22Rv1 (cell line): ENCODE data around the gene DYNLT2B.

ENCODE experiments used
- ZFX ChIP-seq: fragments of 450-650 bp; IDR thresholded peaks from 2 replicates; pipeline ENCODE4 v1.6.1; 2017; ENCODE audit warnings: antibody characterized with exemption, borderline replicate concordance
- TF ChIP-seq, protein P1 (sequence below): fragments of 450-650 bp; IDR thresholded peaks from 2 replicates; pipeline ENCODE4 v1.5.1; 2017; ENCODE audit warnings: mild to moderate bottlenecking

DNA sequence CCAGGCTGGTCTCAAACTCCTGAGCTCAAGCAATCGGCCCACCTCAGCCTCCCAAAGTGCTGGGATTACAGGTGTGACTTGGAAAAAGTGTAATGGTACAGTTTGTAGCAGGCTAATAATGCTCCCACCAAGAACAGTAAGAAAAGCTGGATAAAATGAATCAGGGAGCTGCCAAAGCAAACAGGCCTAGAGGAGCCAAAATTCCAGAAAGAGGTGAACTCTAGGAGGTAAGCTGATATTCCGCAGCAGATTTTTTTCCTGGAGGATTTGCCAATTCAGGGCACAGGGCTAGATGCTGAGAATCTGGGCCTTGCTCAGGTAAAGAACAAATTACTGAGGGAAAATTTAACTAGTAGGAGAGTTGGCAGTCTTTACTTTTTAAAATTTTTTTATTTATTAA is 19.5 kb downstream of the DYNLT2B start:
- TF ChIP-seq, protein P1, sequence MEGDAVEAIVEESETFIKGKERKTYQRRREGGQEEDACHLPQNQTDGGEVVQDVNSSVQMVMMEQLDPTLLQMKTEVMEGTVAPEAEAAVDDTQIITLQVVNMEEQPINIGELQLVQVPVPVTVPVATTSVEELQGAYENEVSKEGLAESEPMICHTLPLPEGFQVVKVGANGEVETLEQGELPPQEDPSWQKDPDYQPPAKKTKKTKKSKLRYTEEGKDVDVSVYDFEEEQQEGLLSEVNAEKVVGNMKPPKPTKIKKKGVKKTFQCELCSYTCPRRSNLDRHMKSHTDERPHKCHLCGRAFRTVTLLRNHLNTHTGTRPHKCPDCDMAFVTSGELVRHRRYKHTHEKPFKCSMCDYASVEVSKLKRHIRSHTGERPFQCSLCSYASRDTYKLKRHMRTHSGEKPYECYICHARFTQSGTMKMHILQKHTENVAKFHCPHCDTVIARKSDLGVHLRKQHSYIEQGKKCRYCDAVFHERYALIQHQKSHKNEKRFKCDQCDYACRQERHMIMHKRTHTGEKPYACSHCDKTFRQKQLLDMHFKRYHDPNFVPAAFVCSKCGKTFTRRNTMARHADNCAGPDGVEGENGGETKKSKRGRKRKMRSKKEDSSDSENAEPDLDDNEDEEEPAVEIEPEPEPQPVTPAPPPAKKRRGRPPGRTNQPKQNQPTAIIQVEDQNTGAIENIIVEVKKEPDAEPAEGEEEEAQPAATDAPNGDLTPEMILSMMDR: no peak
- no peak for TF ChIP-seq ZFX
